SK-MEL-5 (cell line): ENCODE results near the gene ADAMTS1. TPM values are rescaled to one million over a fixed set of nuclear protein-coding genes. Genes with fewer than 3 reads are reported as not detected.

Experiments
- DNase-seq: peaks from one replicate; pipeline ENCODE4 v3.0.0-alpha.2; 2016; ENCODE audit warnings: low read depth, low spot score
- in situ Hi-C: cut with HindIII; loops from 2 replicates; pipeline ENCODE4 v1.10.0; 2016; ENCODE audit warnings: low sequenced_read_pairs, high pct_unique_total_duplicates, low pct_unique_long_range_greater_than_20kb
- total RNA-seq: library from RNA; depleted of rRNA; stranded (reverse); fragments of >200 nt; shearing (Covaris generic); gene quantifications from 2 replicates; pipeline ENCODE4 v1.2.3, GENCODE V29; 2014

ADAMTS1 gene
- total RNA-seq, 1 experiment from 2014 or later: 15.9 TPM

- in situ Hi-C loops: no loop called here
- DNase-seq: no peak
Observed at GRCh38 chr21:26847921-26848320, 2.7 kb upstream of the ADAMTS1 start.

DNA sequence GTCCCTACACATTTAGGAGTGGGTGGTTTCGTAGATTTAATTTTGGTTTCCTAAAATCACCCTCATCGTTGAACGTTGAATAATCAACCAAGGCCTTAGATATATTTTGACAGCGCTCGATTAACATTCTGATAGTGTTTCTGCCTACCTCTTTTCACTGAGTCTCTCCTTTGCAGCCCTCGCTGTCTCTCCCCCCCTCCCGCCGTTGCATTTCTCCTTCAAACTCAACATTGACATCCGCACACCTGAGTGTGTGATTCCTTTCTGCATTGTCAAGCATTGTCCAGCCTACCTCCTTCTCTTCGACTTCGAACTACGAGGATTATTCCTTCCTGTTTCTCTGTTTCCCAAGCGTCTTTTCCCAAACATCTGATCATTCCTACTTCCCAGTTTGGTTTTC lies 1.8 kb upstream of the ADAMTS1 start:
- in situ Hi-C loops: no loop called here
- DNase-seq: no peak

DNA sequence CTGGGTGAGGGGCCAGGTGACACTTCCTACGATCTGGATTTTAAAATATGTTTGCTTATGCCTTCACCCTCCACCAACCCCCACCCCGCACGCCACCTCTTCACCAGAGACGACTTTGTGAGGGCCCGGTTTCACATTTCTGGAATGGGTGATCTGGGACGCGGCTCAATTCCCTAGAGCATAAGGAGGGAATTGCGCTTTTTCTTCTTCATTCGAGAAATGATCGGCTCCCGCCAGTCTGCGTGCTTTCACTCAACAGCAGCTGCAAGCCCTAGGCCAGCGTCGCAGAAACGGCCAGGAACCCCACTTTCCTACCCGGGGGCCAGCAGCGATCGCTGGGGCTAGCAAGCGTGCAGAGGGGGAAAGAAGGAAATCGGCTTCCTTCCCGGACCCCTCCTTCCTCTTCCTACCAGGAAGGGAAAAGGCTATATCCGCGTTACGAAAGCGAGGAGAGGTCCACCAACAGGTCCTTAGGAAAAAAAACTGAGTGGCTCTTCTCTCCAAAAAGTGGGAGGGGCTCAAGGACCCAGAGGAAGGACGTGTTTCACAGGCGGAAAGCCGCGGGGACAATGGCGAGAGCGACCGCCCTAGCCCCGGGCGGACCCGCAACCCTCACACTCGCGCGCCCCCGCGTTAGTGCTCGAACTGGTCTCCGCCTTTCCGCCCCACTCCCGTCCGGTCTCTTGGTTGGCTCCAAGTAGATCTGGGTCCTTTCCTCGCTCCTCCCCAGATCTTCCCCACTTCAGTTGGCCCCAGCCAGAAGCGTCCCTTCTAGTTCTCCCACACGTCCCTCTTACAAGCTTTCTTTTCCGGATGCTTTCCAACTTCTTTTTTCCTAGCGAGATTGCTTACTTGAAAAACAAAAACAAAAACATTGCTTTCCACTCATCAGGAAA lies 1.1 kb upstream of the ADAMTS1 start:
- peak; percentile 63 for DNase-seq
- in situ Hi-C loops: no loop called here

GRCh38 chr21:26845759-26846035 lies 488 bp upstream of the ADAMTS1 start:
- in situ Hi-C loops: no loop called here
- no peak for DNase-seq

DNA sequence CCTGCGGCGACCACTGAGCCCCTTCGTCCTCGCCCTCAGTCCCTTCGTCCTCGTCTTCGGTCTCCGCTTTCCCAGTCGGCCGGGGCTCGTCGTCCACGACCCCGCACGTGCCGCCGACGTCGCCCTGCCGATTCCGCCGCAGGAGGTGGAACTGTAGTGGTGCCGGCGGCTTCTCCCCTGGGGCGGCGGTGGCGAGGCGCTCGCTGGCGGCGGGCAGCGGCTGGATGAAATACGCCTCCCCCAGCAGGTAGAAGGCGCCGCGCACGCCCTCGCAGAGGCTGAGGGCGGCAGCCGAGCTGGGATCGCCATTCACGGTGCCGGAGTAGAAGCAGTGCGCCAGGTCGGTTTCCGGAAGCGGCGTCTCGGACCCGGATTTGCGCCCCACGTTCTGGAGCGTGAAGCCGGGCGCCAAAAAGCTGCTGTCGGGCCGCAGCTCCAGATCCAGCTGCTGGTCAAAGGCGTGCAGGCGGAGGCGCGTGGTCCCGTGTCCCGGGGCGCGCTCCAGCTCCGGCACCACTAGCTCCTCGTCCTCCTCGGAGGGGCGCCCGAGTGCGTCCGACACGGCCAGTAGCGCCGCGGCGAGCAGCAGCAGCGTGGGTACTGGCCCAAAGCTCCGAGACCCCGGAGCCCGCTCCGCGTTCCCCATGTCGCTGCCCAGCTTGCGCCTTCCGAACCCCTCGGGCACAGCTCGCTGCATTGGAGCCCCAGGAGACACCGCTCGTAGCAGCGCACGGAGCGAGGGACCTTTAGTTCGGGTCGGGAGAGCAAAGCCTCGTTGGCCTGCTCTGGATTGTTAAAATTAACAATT lies 747 bp downstream of the ADAMTS1 start:
- DNase-seq: peak; percentile 40
- in situ Hi-C loops: no loop called here

DNA sequence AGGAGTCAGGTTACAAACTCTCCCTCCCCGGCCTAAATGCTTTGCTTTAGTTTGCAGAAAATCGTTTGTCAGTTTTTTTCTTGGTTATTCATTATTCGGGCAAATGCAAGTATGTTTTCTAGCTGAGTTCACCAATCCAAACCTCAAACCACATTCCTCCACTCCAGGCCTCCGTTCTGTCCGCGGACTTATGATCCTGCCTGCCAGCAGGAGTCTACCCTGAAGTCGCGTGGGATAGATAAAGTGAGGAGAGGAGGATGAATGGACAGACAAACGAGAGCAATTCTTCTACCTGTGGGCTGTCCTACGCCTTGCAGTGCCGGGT lies 1.3 kb downstream of the ADAMTS1 start:
- in situ Hi-C loops: no loop called here
- DNase-seq: peak; percentile 45

GRCh38 chr21:26842974-26843932 lies 2.0 kb downstream of the ADAMTS1 start:
- in situ Hi-C loops: no loop called here
- peak; percentile 95 for DNase-seq

DNA sequence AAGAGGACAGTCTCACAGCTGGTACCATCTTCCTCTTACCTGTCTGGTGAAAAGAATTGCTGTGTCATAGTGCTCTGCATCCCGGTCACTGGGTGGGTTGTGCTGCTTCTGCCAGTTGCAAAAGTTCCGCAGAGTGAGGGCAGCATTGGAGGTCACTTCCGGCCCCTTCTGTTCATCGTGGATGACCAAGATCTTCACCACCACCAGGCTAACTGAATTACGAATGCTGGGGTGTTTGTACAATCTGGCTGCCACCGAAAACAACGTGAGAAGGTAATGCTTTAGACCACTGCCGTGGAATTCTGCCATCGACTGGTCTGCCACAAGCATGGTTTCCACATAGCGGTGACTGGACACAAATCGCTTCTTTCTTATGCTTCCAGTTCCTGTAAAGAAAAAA lies 2.9 kb downstream of the ADAMTS1 start:
- DNase-seq: peak; percentile 50
- in situ Hi-C loops: no loop called here

- peak; percentile 87 for DNase-seq
- in situ Hi-C loops: no loop called here
Observed at GRCh38 chr21:26840912-26841311, 4.3 kb downstream of the ADAMTS1 start.

DNA sequence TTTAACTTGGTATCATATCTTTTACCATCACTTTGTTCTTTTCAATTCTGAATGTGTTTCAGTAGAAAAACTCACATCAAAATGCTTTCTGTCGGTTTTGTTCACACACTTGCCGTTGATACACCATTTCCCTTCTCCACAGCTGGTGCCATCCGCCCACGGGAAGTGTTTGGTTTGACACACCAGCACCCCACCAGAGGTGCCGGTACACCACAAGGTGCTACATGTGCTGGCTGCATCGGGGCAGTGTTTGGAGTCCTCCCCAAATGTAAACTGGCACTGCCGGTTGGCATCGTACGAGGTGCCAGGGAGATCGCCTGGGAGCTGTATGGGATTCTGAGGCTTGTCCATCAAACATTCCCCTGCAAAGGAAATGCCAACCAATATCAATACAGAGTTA lies 5.0 kb downstream of the ADAMTS1 start:
- in situ Hi-C loops: no loop called here
- no peak for DNase-seq

GRCh38 chr21:26837539-26837938 lies 7.7 kb downstream of the ADAMTS1 start:
- in situ Hi-C loops: no loop called here
- no peak for DNase-seq

- in situ Hi-C loops: no loop called here
- no peak for DNase-seq
Observed at GRCh38 chr21:26836528-26836927, 8.7 kb downstream of the ADAMTS1 start.

DNA sequence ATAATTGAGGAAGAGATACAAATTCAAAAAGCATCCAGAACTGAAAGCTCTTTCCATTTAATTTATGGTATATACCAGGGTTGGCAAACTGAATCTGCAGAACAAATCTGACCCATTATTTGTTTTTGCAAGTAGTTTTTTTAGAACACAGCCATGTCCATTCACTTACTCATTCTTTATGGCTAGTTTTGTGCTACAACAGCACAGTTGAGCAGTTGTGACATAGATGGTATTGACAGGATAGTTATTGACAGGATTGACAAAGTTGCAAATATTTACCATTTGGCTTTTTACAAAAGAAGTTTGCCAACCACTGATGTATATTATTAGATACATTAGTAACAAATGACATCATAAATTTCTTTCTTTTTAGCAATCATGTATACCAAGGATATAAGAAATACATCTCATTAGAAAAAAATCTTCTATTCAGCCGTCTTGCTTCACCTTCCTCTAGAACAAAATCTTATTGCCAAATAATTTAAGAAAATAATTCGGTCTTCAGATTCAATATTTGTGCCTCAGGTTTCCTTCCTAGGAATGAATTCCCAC lies 9.4 kb downstream of the ADAMTS1 start:
- DNase-seq: no peak
- in situ Hi-C loops: no loop called here

GRCh38 chr21:26835027-26835713 lies 10.0 kb downstream of the ADAMTS1 start:
- DNase-seq: peak; percentile 57
- in situ Hi-C loops: no loop called here

DNA sequence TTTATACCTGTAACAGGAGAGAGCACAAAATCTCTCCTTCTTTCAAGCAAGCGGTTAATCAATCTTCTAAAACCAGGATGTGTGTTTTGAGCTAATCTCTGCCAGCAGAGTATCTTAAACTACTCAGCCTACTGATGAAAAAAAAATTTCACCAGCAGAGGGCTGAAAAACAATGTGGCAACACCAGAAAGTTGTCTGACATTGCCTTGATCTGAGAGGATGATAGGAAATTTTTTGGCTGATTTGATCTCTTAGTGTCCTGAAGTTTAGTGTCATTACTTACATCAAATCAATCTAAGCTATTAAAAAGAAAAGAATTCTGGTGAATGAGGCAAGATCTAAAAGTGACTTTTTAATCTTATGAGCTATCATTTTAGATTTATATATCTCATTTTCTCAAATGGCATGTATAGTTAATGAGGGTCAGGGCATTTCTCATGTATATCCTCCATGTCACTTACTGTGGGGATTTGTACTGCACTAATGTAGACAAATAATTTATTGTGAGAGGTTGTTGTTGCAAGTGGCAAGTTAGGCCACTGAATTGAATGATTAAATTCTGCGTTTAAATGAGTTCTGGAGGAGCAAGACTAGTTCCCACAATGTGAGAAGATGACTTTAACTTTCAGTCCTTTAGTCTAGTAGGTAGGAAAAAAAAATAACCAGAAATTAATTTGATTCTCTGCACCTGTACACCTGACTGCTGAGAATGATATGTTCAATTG lies 10.9 kb downstream of the ADAMTS1 start:
- in situ Hi-C loops: no loop called here
- DNase-seq: peak; percentile 47

GRCh38 chr21:26833460-26833939 lies 11.7 kb downstream of the ADAMTS1 start:
- DNase-seq: no peak
- in situ Hi-C loops: no loop called here

GRCh38 chr21:26833011-26833410 lies 12.2 kb downstream of the ADAMTS1 start:
- in situ Hi-C loops: no loop called here

More at GRCh38 chr21:26833011-26833410, 12.2 kb downstream of the ADAMTS1 start:
- DNase-seq: no peak
